Gastrocnemius medialis (tissue), 4 donors: ENCODE data around the gene AFAP1L1. TPM values are rescaled to one million over a fixed set of nuclear protein-coding genes. Genes with fewer than 3 reads are reported as not detected.

Experiments used
- ATAC-seq, 2 donors: fragments of 150-250 bp; one replicate each; pipeline ENCODE4 v1.9.1; 2016
- DNase-seq, 2 donors: peaks; one replicate each; pipeline ENCODE4 v3.0.0-alpha.2; 2019
- H3K27ac ChIP-seq, 4 donors: fragments of 200-600 bp; sonication (generic); 1 replicate in 1 of 4; 2 replicates in 3 of 4; pipeline ENCODE4 v1.5.1; 2016 to 2018; ENCODE audit warnings: mild to moderate bottlenecking in 2 of 4, moderate library complexity in 1 of 4
- H3K27me3 ChIP-seq, 3 donors: fragments of 200-600 bp; sonication (generic) in 2 of 3; 1 replicate in 1 of 3; 2 replicates in 2 of 3; pipeline versions ENCODE4 v1.5.1 to v1.6.0; 2016 to 2019; ENCODE audit warnings: mild to moderate bottlenecking in 1 of 3, moderate library complexity in 1 of 3
- H3K36me3 ChIP-seq, 2 donors: fragments of 200-600 bp; sonication (generic) in 1 of 2; one replicate each; pipeline ENCODE4 v1.5.1; 2017 to 2018
- H3K4me1 ChIP-seq, 2 donors: fragments of 200-600 bp; sonication (generic) in 1 of 2; one replicate each; pipeline ENCODE4 v1.5.1; 2016 to 2017; ENCODE audit warnings: mild to moderate bottlenecking in 2 of 2
- H3K4me3 ChIP-seq, 4 donors: fragments of 200-600 bp; sonication (generic) in 3 of 4; 1 replicate in 1 of 4; 2 replicates in 3 of 4; pipeline ENCODE4 v1.5.1; 2016 to 2019; ENCODE audit warnings: mild to moderate bottlenecking in 2 of 4
- H3K9me3 ChIP-seq, 3 donors: fragments of 200-600 bp; sonication (generic) in 2 of 3; 1 replicate in 1 of 3; 2 replicates in 2 of 3; pipeline ENCODE4 v1.5.1; 2016 to 2019
- POLR2A ChIP-seq, 2 donors: fragments of 450-650 bp; IDR thresholded peaks; one replicate each; pipeline ENCODE4 v1.6.1; 2017; ENCODE audit warnings: antibody characterized with exemption in 2 of 2, mild to moderate bottlenecking in 2 of 2, moderate library complexity in 2 of 2
- in situ Hi-C, 4 donors: fragments of 200-750 bp; cut with MboI; loops; one replicate each; pipeline versions ENCODE4 v1.15.0 to v1.8.0; 2017; ENCODE audit warnings: low sequenced_read_pairs in 4 of 4
- intact Hi-C: fragments of 100-400 bp; cut with DNase I; formaldehyde crosslinking; loops from one replicate; pipeline ENCODE4 v1.15.1; 2023; ENCODE audit warnings: low total_unique reads
- total RNA-seq, 4 donors: library from RNA; depleted of rRNA; stranded (reverse); fragments of >200 nt; gene quantifications; one replicate each; pipeline versions ENCODE4 v1.1.0 to v1.2.3, GENCODE V29; 2016
- TF ChIP-seq, protein P1 (sequence below), 5 experiments: fragments of 450-650 bp in 3 of 5; fragments of 200-600 bp in 2 of 5; sonication (generic) in 2 of 5; IDR thresholded peaks in 4 of 5; conservative IDR thresholded peaks in 1 of 5; 1 replicate in 4 of 5; 2 replicates in 1 of 5; pipeline ENCODE4 v1.5.1; 2016 to 2019; ENCODE audit warnings: antibody characterized with exemption in 5 of 5, mild to moderate bottlenecking in 3 of 5, moderate library complexity in 3 of 5

AFAP1L1 gene
- total RNA-seq, 4 donors from 2014 or later = 28.6 to 39.9 (median 32.9) TPM

DNA sequence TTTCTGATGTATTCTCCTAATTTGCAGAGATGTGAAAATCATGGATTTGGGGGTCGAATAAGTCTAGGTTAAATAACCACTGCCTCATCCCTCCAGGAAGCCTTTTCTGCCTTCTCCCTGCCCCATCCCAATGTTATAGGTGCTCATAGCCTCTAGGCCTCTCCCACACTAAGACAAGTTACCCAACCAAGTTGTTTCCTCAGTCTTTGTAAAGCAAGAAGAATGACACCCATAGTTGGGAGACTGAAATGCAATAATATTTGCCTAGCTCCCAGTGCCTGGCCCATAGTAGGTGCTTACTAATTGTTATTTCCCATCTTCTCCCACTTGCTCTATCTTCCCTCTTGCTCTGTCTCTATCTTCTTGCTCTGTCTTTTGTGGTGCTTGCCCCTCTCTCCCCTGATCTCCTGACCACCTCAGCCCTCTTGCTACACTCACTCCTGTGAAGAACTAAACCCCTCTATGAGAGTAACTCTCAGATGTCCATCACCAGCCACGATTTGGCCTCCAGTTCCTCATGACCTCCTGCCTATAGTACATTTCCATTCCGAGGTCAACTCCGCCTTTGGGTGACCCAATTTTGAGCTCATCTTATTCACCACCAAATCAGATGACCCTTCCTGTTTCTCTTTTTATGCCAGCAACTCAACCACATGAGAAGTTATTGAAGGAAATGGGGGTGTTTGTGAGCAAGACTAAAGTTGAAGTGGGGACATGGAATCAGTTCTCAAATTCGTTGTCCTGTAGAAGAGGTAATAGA is 7.0 kb downstream of the AFAP1L1 start:
- H3K4me3 ChIP-seq = no peak overlapping the region
- in situ Hi-C loops (no loop called here), intact Hi-C loops (loop anchor here (10.0 kb wide), 1 partner anchor 276 kb away; the partner anchor contains the start of gene CSNK1A1)
- H3K4me1 ChIP-seq = peaks cover 56 to 85% of the 10 kb centered on the region in 2 donors
- H3K27me3 ChIP-seq = no peaks in the 10 kb centered on the region
- DNase-seq (no peak), ATAC-seq (no peak)
- H3K36me3 ChIP-seq = no peaks in the 10 kb centered on the region
- no peaks in the 10 kb centered on the region for H3K9me3 ChIP-seq
- H3K27ac ChIP-seq = peak overlapping the region in 3 of 4 donors; percentile 79 to 87 (median 81)
- no peak for TF ChIP-seq POLR2A (IDR thresholded peaks at IDR 0.05)
- TF ChIP-seq, protein P1, sequence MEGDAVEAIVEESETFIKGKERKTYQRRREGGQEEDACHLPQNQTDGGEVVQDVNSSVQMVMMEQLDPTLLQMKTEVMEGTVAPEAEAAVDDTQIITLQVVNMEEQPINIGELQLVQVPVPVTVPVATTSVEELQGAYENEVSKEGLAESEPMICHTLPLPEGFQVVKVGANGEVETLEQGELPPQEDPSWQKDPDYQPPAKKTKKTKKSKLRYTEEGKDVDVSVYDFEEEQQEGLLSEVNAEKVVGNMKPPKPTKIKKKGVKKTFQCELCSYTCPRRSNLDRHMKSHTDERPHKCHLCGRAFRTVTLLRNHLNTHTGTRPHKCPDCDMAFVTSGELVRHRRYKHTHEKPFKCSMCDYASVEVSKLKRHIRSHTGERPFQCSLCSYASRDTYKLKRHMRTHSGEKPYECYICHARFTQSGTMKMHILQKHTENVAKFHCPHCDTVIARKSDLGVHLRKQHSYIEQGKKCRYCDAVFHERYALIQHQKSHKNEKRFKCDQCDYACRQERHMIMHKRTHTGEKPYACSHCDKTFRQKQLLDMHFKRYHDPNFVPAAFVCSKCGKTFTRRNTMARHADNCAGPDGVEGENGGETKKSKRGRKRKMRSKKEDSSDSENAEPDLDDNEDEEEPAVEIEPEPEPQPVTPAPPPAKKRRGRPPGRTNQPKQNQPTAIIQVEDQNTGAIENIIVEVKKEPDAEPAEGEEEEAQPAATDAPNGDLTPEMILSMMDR (IDR thresholded peaks at IDR 0.05 in 4 of 5, conservative IDR thresholded peaks at IDR 0.05 in 1 of 5) = no peak

DNA sequence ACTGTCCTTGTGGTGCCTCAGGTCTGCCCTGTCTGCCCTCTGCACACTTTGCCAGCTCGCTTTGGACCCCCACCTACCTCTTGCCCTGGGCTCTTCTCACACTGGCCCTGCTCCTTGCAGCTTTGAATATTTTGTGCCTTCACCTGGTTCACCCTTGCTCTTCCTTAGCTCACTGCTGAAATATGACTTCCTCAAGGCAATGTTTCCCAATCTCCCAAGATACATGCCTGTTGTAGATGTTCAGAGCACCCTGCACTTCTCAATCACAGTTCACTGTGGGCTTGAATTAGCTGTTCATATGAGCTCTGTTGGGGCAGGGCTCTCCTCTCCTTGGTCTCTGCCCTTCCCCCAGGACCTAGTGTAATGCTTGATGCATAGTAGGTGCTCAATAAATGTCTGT is 8.0 kb downstream of the AFAP1L1 start:
- in situ Hi-C loops = no loop called here
- Histone ChIP-seq H3K4me1 (peaks cover 67 to 87% of the 10 kb centered on the region in 2 donors), H3K27me3 (no peaks in the 10 kb centered on the region), H3K9me3 (no peaks in the 10 kb centered on the region), H3K36me3 (no peaks in the 10 kb centered on the region), H3K27ac (peak overlapping the region in 3 of 4 donors; percentile 79 to 87 (median 81)), H3K4me3 (no peak overlapping the region)
- TF ChIP-seq POLR2A (IDR thresholded peaks at IDR 0.05) = no peak
- TF ChIP-seq, protein P1 (IDR thresholded peaks at IDR 0.05 in 4 of 5, conservative IDR thresholded peaks at IDR 0.05 in 1 of 5) = no peak
- intact Hi-C loops = loop anchor here (10.0 kb wide), 1 partner anchor 275 kb away; the partner anchor contains the start of gene CSNK1A1
- DNase-seq (no peak), ATAC-seq (no peak)

DNA sequence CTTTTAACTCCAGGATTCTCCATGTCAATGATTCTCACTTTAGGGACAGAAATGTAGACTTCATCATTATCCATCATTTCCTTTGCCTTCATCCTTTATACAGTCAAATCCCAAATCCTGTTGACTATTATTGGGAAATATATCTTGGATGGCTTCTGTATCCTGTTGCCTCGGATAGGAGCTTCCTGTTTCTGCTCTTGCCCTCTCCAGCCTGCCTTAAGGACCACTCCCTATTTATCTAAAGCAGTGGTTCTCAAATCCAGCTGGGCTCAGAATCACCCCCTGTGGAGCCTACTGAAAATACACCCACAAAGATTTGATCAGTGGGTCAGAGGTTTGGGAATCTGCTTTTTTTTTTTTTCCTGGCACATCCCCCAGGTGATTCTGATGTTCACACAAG is 8.5 kb downstream of the AFAP1L1 start:
- Histone ChIP-seq H3K9me3 (no peaks in the 10 kb centered on the region), H3K27me3 (no peaks in the 10 kb centered on the region), H3K36me3 (no peaks in the 10 kb centered on the region), H3K27ac (peak overlapping the region in 3 of 4 donors; percentile 79 to 87 (median 81)), H3K4me3 (no peak overlapping the region), H3K4me1 (peaks cover 71 to 91% of the 10 kb centered on the region in 2 donors)
- DNase-seq = no peak
- intact Hi-C loops = no loop called here
- ATAC-seq = no peak
- no peak for TF ChIP-seq POLR2A (IDR thresholded peaks at IDR 0.05)
- TF ChIP-seq, protein P1 (IDR thresholded peaks at IDR 0.05 in 4 of 5, conservative IDR thresholded peaks at IDR 0.05 in 1 of 5) = no peak
- in situ Hi-C loops = no loop called here

DNA sequence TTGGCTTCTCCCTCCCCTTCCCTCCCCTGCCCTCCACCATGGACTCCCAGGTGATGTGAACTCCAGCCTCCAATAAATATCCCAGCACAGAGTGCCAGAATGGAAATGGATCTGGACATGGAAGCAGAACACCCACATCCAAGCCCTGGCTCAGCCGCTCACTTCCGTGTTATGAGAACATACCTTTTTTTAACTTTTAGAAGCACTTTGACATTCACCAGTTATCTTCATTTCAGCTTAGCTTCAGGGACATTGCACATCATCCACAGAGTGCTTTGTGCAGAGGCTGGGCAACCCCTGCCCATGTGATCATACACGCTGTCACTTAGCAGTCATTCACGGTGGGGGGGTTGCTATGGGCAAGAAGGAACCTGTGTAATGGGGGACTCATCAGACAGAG is 9.1 kb downstream of the AFAP1L1 start:
- H3K27me3 ChIP-seq = no peaks in the 10 kb centered on the region
- no peaks in the 10 kb centered on the region for H3K9me3 ChIP-seq
- H3K27ac ChIP-seq = peak overlapping the region; percentile 79 to 87 (median 81)
- H3K36me3 ChIP-seq = no peaks in the 10 kb centered on the region
- intact Hi-C loops = no loop called here
- in situ Hi-C loops = no loop called here
- TF ChIP-seq, protein P1 (IDR thresholded peaks at IDR 0.05 in 4 of 5, conservative IDR thresholded peaks at IDR 0.05 in 1 of 5) = no peak
- no peak for DNase-seq
- peaks cover 72 to 92% of the 10 kb centered on the region in 2 donors for H3K4me1 ChIP-seq
- no peak for ATAC-seq
- H3K4me3 ChIP-seq = no peak overlapping the region
